ENCODE results near the gene PLA2R1. TPM values are rescaled to one million over a fixed set of nuclear protein-coding genes. Genes with fewer than 3 reads are reported as not detected.

PLA2R1 gene
- total RNA-seq, 4 donors from 2014 or later: 24.1 to 36.2 (median 24.9) TPM

GRCh38 chr2:160028431-160029269 is 33.8 kb downstream of the PLA2R1 start:
- TF ChIP-seq CTCF (IDR thresholded peaks at IDR 0.05): no peak
- TF ChIP-seq POLR2A (IDR thresholded peaks at IDR 0.05): no peak
- intact Hi-C loops (cut with DNase I; ENCODE audit: low total_unique reads): no loop called here
- H3K27ac ChIP-seq: peak overlapping the region; percentile 19 to 49
- H3K36me3 ChIP-seq: no peaks in the 10 kb centered on the region
- no peaks in the 10 kb centered on the region for H3K4me1 ChIP-seq
- DNase-seq: no peak
- H3K27me3 ChIP-seq: no peaks in the 10 kb centered on the region
- H3K4me3 ChIP-seq: no peak overlapping the region
- H3K9me3 ChIP-seq: no peaks in the 10 kb centered on the region

GRCh38 chr2:160022162-160022561 is 40.3 kb downstream of the PLA2R1 start:
- DNase-seq: no peak
- Histone ChIP-seq H3K36me3 (no peaks in the 10 kb centered on the region), H3K27ac (no peak overlapping the region), H3K4me1 (no peaks in the 10 kb centered on the region), H3K9me3 (no peaks in the 10 kb centered on the region), H3K27me3 (no peaks in the 10 kb centered on the region), H3K4me3 (no peak overlapping the region)
- intact Hi-C loops (cut with DNase I; ENCODE audit: low total_unique reads): no loop called here
- TF ChIP-seq CTCF (IDR thresholded peaks at IDR 0.05) (no peak), POLR2A (IDR thresholded peaks at IDR 0.05) (no peak)

GRCh38 chr2:160019374-160020090 is 42.9 kb downstream of the PLA2R1 start:
- TF ChIP-seq POLR2A (IDR thresholded peaks at IDR 0.05) (no peak), CTCF (IDR thresholded peaks at IDR 0.05) (no peak)
- no peaks in the 10 kb centered on the region for H3K27me3 ChIP-seq
- intact Hi-C loops (cut with DNase I; ENCODE audit: low total_unique reads): no loop called here
- H3K27ac ChIP-seq: no peak overlapping the region
- no peaks in the 10 kb centered on the region for H3K36me3 ChIP-seq
- no peaks in the 10 kb centered on the region for H3K9me3 ChIP-seq
- H3K4me1 ChIP-seq: no peaks in the 10 kb centered on the region
- DNase-seq: no peak
- no peak overlapping the region for H3K4me3 ChIP-seq

GRCh38 chr2:160015746-160016145 is 46.7 kb downstream of the PLA2R1 start:
- Histone ChIP-seq H3K9me3 (no peaks in the 10 kb centered on the region), H3K27me3 (no peaks in the 10 kb centered on the region), H3K4me3 (no peak overlapping the region), H3K4me1 (no peaks in the 10 kb centered on the region), H3K27ac (no peak overlapping the region), H3K36me3 (no peaks in the 10 kb centered on the region)
- DNase-seq: no peak
- intact Hi-C loops (cut with DNase I; ENCODE audit: low total_unique reads): no loop called here
- TF ChIP-seq POLR2A (IDR thresholded peaks at IDR 0.05) (no peak), CTCF (IDR thresholded peaks at IDR 0.05) (no peak)

GRCh38 chr2:160014227-160014626 is 48.2 kb downstream of the PLA2R1 start:
- Histone ChIP-seq H3K4me3 (no peak overlapping the region), H3K4me1 (no peaks in the 10 kb centered on the region), H3K27me3 (no peaks in the 10 kb centered on the region), H3K9me3 (no peaks in the 10 kb centered on the region), H3K36me3 (no peaks in the 10 kb centered on the region), H3K27ac (no peak overlapping the region)
- intact Hi-C loops (cut with DNase I; ENCODE audit: low total_unique reads): no loop called here
- DNase-seq: no peak
- TF ChIP-seq CTCF (IDR thresholded peaks at IDR 0.05) (no peak), POLR2A (IDR thresholded peaks at IDR 0.05) (no peak)
